ENCODE data around the gene CYB561D2. TPM values are rescaled to one million over a fixed set of nuclear protein-coding genes. Genes with fewer than 3 reads are reported as not detected.
"Not testable (repeated sequence)": the region's sequence is repeated elsewhere in the genome, so short reads cannot be mapped to it uniquely, and the experiment has no call there.

Gene CYB561D2, protein sequence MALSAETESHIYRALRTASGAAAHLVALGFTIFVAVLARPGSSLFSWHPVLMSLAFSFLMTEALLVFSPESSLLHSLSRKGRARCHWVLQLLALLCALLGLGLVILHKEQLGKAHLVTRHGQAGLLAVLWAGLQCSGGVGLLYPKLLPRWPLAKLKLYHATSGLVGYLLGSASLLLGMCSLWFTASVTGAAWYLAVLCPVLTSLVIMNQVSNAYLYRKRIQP
- 100 to 1,000 TPM; 120 to 158 (median 131) TPM for polyA plus RNA-seq

- Mint-ChIP-seq H3K4me1 (peaks cover 68 to 73% of the 10 kb centered on the region in 2 donors), H3K27me3 (ENCODE audit: low read depth in 3 of 3) (peaks cover 8 to 12% (median 8%) of the 10 kb centered on the region in 3 donors), H3K27ac (peak within 1 kb of the TSS; percentile 93 to 99 (median 98)), H3K4me3 (peak within 1 kb of the TSS; percentile 95 to 98 (median 97)), H3K36me3 (peaks cover 0 to 19% (median 11%) of the 10 kb centered on the region in 3 donors), H3K9me3 (no peaks in the 10 kb centered on the region)
- DNase-seq, result peak; percentile 98
These were observed at the start of gene CYB561D2, which contains the start of gene NPRL2 for GRCh38 chr3:50350527-50351322. Gene CYB561D2 (plus strand): TSS chr3:50350862. CDS start chr3:50351434, 572 bp downstream. Gene NPRL2 (minus strand): TSS chr3:50350775. CDS start chr3:50350652, 123 bp downstream.

DNA sequence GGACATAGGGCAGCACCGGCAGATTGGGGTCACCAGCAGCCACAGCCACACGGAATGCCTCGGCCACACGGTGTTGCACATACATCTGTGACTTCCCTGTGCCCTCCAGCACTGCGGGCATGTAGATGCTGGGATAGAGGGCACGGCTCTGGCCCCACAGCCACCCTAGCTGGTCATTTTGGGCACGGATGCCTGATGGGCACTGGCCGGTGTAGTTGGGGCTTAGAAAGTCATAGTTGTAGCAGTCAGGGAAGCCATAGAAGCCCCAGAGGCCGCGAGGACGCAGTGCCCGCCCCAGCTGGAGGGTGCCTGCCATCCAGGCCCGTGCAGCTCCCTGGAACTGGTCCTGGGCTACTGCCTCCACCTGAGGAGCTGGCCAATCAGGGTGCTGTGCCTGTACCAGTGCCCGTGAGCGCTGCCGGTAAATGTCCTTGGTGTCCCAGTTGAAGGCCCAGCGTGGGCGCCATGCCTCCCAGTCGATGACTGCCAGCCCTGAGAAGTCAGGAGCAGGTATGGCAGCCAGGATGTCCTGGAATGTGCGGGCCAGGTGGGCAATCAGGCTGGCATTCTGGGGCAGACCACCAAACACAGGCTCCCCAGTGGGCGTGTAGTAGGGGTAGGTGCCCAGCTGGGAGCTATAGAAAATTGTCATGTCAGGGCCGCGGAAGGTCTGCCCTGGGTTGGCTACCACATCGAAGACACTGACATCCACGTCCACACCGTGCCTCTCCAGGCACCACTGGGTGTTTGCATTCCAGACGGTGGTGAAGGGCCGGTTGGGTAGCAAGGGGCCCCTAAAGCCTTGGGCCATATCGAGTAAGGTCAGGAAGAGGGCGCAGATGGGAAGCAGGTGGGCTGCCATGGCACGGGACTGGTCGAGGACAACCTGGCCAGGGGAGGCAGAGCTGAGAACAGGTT lies 48.3 kb upstream of the CYB561D2 start:
- Mint-ChIP-seq H3K9me3 (no peaks in the 10 kb centered on the region), H3K4me3 (no peak overlapping the region), H3K4me1 (peaks cover 27 to 33% of the 10 kb centered on the region in 2 donors), H3K27me3 (ENCODE audit: low read depth in 3 of 3) (peaks cover 0 to 4% (median 0%) of the 10 kb centered on the region in 3 donors), H3K36me3 (no peaks in the 10 kb centered on the region), H3K27ac (no peak overlapping the region)
- DNase-seq, result no peak

- H3K27ac Mint-ChIP-seq, result no peak within 1 kb of the TSS
- no peaks in the 10 kb centered on the region for H3K9me3 Mint-ChIP-seq
- H3K4me1 Mint-ChIP-seq, result peaks cover 21 to 26% of the 10 kb centered on the region in 2 donors
- no peak within 1 kb of the TSS for H3K4me3 Mint-ChIP-seq
- no peak for DNase-seq
- no peaks in the 10 kb centered on the region for H3K36me3 Mint-ChIP-seq
- peaks cover 0 to 4% (median 0%) of the 10 kb centered on the region in 3 donors for H3K27me3 Mint-ChIP-seq (ENCODE audit: low read depth in 3 of 3)
These were observed 47.4 kb upstream of the CYB561D2 start, which contains the start of gene HYAL1 for GRCh38 chr3:50303013-50303815. Gene HYAL1 (minus strand): TSS chr3:50303574. CDS start chr3:50302956, 618 bp downstream.

DNA sequence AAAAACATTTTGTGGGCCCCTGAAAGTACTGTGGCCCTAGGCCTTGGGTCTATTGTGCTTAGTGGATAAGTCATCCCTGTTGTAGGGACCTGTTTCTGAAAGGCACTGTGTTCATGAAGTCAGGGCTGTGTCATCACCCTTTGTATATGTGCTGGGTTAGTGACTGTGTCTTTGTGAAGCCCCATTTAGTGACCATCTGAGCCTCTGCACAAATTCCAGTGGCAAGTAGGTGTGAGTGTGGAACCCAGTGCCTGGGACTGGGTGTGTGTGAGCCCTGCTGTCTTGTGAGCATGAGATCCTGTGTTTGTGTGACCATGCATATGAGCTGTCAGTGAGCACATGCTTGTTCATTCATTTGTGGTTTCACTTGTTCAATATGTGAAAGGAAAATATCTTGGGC lies 46.1 kb upstream of the CYB561D2 start:
- Mint-ChIP-seq H3K4me1 (peaks cover 10 to 14% of the 10 kb centered on the region in 2 donors), H3K9me3 (no peaks in the 10 kb centered on the region), H3K36me3 (no peaks in the 10 kb centered on the region), H3K27ac (no peak overlapping the region), H3K27me3 (ENCODE audit: low read depth in 3 of 3) (peaks cover 0 to 3% (median 0%) of the 10 kb centered on the region in 3 donors), H3K4me3 (no peak overlapping the region)
- DNase-seq, result no peak

DNA sequence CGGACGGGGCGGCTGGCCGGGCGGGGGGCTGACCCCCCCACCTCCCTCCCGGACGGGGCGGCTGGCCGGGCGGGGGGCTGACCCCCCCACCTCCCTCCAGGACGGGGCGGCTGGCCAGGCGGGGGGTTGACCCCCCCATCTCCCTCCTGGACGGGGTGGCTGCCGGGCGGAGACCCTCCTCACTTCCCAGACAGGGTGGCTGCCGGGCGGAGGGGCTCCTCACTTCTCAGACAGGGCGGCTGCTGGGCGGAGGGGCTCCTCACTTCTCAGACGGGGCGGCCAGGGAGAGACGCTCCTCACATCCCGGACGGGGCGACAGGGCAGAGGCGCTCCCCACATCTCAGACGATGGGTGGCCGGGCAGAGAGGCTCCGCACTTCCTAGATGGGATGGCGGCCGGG lies 38.6 kb upstream of the CYB561D2 start:
- DNase-seq; H3K9me3 Mint-ChIP-seq; H3K27me3 Mint-ChIP-seq (ENCODE audit: low read depth in 3 of 3); H3K4me3 Mint-ChIP-seq; H3K27ac Mint-ChIP-seq; H3K36me3 Mint-ChIP-seq: not testable (repeated sequence)
- peaks cover 17 to 18% of the 10 kb centered on the region in 2 donors for H3K4me1 Mint-ChIP-seq

DNA sequence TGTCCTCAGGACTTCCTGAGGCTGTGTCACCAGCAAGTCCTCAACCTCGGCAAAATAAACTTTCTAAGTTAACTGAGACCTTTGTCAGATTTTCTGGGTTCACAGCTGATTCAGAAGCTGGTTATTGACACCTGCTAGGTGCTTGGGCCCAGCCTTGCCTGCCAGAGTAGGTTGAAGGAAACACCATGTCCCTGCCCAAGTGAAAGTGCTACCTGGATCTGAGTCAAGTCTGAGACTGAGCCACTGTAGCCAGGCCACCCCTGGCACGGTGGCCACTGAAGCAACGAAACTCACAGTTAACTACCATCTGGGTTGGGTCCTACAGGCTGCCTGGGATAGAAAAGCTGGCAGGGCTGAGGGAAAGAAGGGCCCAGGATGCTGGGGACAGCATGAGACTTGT lies 36.3 kb upstream of the CYB561D2 start:
- Mint-ChIP-seq H3K4me1 (peaks cover 32 to 34% of the 10 kb centered on the region in 2 donors), H3K27ac (peak overlapping the region in 2 of 6 donors; percentile 31 to 43)

DNA sequence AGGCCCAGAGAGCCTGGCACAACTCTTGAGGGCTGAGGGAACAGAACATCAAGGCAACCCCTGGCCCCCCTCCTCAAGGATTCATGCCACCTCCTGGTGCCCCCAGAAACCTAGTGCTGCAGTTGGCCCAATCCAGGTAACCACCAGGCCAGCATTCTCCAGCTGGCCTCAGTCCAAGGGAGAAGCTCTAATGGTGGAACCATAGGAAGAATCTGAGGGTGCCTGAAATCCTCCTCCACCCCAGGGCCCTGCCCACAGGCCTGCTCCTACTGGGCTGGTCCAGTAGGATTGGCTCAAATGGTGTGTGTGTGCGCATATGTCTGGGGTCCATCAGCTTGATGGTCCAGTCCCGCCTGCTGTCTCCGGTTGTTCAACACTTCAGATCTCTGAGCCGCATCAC lies 35.8 kb upstream of the CYB561D2 start:
- no peak for DNase-seq
- Mint-ChIP-seq H3K27me3 (ENCODE audit: low read depth in 3 of 3) (peaks cover 0 to 4% (median 3%) of the 10 kb centered on the region in 3 donors), H3K36me3 (peaks cover 0 to 6% (median 4%) of the 10 kb centered on the region in 3 donors), H3K4me3 (no peak overlapping the region), H3K9me3 (no peaks in the 10 kb centered on the region), H3K27ac (no peak overlapping the region), H3K4me1 (peaks cover 36 to 39% of the 10 kb centered on the region in 2 donors)

More for the DNA sequence above, 36.3 kb upstream of the CYB561D2 start:
- peaks cover 0 to 4% (median 3%) of the 10 kb centered on the region in 3 donors for H3K27me3 Mint-ChIP-seq (ENCODE audit: low read depth in 3 of 3)
- no peak overlapping the region for H3K4me3 Mint-ChIP-seq
- DNase-seq, result no peak
- no peaks in the 10 kb centered on the region for H3K9me3 Mint-ChIP-seq
- H3K36me3 Mint-ChIP-seq, result peaks cover 0 to 6% (median 4%) of the 10 kb centered on the region in 3 donors

- H3K27ac Mint-ChIP-seq, result peak overlapping the region; percentile 34 to 89 (median 70)
- H3K36me3 Mint-ChIP-seq, result peaks cover 0 to 6% (median 4%) of the 10 kb centered on the region in 3 donors
- peaks cover 46 to 49% of the 10 kb centered on the region in 2 donors for H3K4me1 Mint-ChIP-seq
- H3K9me3 Mint-ChIP-seq, result no peaks in the 10 kb centered on the region
- peak overlapping the region; percentile 45 to 70 (median 52) for H3K4me3 Mint-ChIP-seq
- DNase-seq, result no peak
- peaks cover 0 to 5% (median 4%) of the 10 kb centered on the region in 3 donors for H3K27me3 Mint-ChIP-seq (ENCODE audit: low read depth in 3 of 3)
These were observed 33.9 kb upstream of the CYB561D2 start for GRCh38 chr3:50316657-50317242.

DNA sequence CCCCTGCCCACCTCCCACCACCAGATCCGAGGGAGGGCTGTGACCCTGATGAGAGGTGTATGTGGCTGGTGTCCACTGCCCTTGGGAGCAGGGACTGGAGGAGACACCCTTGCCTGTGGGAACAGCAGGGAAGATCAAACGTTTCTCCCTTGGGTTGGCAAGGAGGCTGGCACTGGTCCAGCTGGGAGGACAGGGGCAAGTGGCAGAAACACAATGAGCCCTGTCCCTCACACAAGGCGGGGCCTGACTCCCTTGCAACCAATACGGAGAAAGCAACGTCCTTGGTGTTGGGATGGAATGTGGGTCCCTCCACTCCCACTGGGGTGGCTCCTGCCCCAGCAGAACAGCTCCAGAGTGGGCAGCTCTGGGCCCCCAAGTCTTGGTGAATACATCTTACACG lies 33.4 kb upstream of the CYB561D2 start:
- H3K4me3 Mint-ChIP-seq, result peak overlapping the region in 1 of 5 donors; percentile 12

DNA sequence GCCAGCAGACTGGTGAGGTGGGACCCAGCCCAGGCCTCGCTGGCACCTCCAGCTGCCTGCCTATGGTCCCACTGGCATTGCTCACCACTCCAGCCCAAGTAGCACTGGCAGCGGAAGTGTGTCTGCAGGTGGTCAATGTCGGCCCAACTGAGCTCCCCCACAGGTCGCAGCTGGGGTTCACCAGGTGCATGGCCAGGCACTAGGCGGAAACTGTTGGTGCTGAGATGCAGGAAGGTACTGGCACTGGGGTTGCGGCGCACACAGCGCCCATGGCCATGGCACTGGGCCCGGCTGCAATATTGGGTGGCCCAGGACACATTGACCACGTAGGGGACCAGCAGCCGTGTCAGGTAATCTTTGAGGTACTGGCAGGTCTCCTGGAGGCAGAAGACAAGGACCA lies 32.5 kb upstream of the CYB561D2 start:
- no peaks in the 10 kb centered on the region for H3K9me3 Mint-ChIP-seq
- H3K36me3 Mint-ChIP-seq, result peaks cover 0 to 6% (median 4%) of the 10 kb centered on the region in 3 donors
- no peak for DNase-seq
- peak overlapping the region in 4 of 5 donors; percentile 59 to 96 (median 72) for H3K4me3 Mint-ChIP-seq
- H3K27ac Mint-ChIP-seq, result peak overlapping the region in 3 of 6 donors; percentile 74 to 79 (median 76)
- peaks cover 48 to 49% of the 10 kb centered on the region in 2 donors for H3K4me1 Mint-ChIP-seq
- peaks cover 0 to 4% (median 4%) of the 10 kb centered on the region in 3 donors for H3K27me3 Mint-ChIP-seq (ENCODE audit: low read depth in 3 of 3)

More for the DNA sequence above, 33.4 kb upstream of the CYB561D2 start:
- peaks cover 0 to 6% (median 4%) of the 10 kb centered on the region in 3 donors for H3K36me3 Mint-ChIP-seq
- H3K4me1 Mint-ChIP-seq, result peaks cover 46 to 49% of the 10 kb centered on the region in 2 donors
- peak overlapping the region in 1 of 6 donors; percentile 61 for H3K27ac Mint-ChIP-seq
- H3K27me3 Mint-ChIP-seq (ENCODE audit: low read depth in 3 of 3), result peaks cover 0 to 5% (median 4%) of the 10 kb centered on the region in 3 donors
- DNase-seq, result no peak
- H3K9me3 Mint-ChIP-seq, result no peaks in the 10 kb centered on the region

GRCh38 chr3:50318615-50319014 lies 32.0 kb upstream of the CYB561D2 start:
- Mint-ChIP-seq H3K27ac (peak overlapping the region; percentile 71 to 79 (median 75)), H3K4me3 (peak overlapping the region; percentile 65 to 96 (median 72))
- DNase-seq, result no peak

More at GRCh38 chr3:50318615-50319014, 32.0 kb upstream of the CYB561D2 start:
- peaks cover 0 to 4% (median 4%) of the 10 kb centered on the region in 3 donors for H3K27me3 Mint-ChIP-seq (ENCODE audit: low read depth in 3 of 3)
- H3K36me3 Mint-ChIP-seq, result peaks cover 0 to 6% (median 4%) of the 10 kb centered on the region in 3 donors
- peaks cover 48 to 49% of the 10 kb centered on the region in 2 donors for H3K4me1 Mint-ChIP-seq
- H3K9me3 Mint-ChIP-seq, result no peaks in the 10 kb centered on the region

Data from immature natural killer cell (primary cell).